Mesendoderm (in vitro differentiated cells): ENCODE data around the gene LDLRAD4.
A peak's percentile ranks its signal among the peaks of the same experiment; 100 is the strongest.

ENCODE experiments used
- DNase-seq: peaks from one replicate; pipeline ENCODE4 v3.0.0; 2013
- H2AK5ac ChIP-seq: 2 replicates; pipeline ENCODE4 v1.6.1; 2013; ENCODE audit warnings: low read length, inconsistent platforms
- H2BK120ac ChIP-seq: 2 replicates; pipeline ENCODE4 v1.6.1; 2013; ENCODE audit warnings: low read depth, mild to moderate bottlenecking, low read length, moderate library complexity, mixed read lengths
- H2BK15ac ChIP-seq: replicated peaks from 2 replicates; pipeline ENCODE4 v1.6.1; 2013; ENCODE audit warnings: low read depth, mild to moderate bottlenecking, moderate library complexity
- H2BK5ac ChIP-seq: 2 replicates; pipeline ENCODE4 v1.6.1; 2013; ENCODE audit warnings: low read length, inconsistent platforms
- H3K18ac ChIP-seq: 2 replicates; pipeline ENCODE4 v1.6.1; 2013; ENCODE audit warnings: mild to moderate bottlenecking, low read length, mixed read lengths
- H3K23ac ChIP-seq: one replicate; pipeline ENCODE4 v1.6.1; 2013; ENCODE audit warnings: low read length
- H3K27ac ChIP-seq: 2 replicates; pipeline ENCODE4 v1.5.1; 2013; ENCODE audit warnings: low read depth, mild to moderate bottlenecking, inconsistent platforms, low read length, moderate library complexity
- H3K27me3 ChIP-seq: 2 replicates; pipeline ENCODE4 v1.6.1; 2013; ENCODE audit warnings: low read length, control low read depth, mild to moderate bottlenecking, inconsistent platforms; ENCODE audit not compliant: insufficient read depth, poor library complexity
- H3K36me3 ChIP-seq: 2 replicates; pipeline ENCODE4 v1.6.1; 2013; ENCODE audit warnings: low read length, inconsistent platforms; ENCODE audit not compliant: control insufficient read depth, insufficient read depth
- H3K4ac ChIP-seq: one replicate; pipeline ENCODE4 v1.6.1; 2013; ENCODE audit warnings: low read depth, mild to moderate bottlenecking, low read length, moderate library complexity
- H3K4me1 ChIP-seq: 2 replicates; pipeline ENCODE4 v1.6.1; 2013; ENCODE audit warnings: low read depth, low read length, inconsistent platforms; ENCODE audit not compliant: control insufficient read depth
- H3K4me2 ChIP-seq: 2 replicates; pipeline ENCODE4 v1.6.1; 2013; ENCODE audit warnings: low read length
- H3K4me3 ChIP-seq: 2 replicates; pipeline ENCODE4 v1.5.1; 2013; ENCODE audit warnings: mild to moderate bottlenecking, low read length
- H3K56ac ChIP-seq: one replicate; pipeline ENCODE4 v1.6.1; 2013; ENCODE audit warnings: low read length
- H3K79me1 ChIP-seq: 2 replicates; pipeline ENCODE4 v1.6.1; 2013; ENCODE audit warnings: low read length, inconsistent platforms
- H3K79me2 ChIP-seq: 2 replicates; pipeline ENCODE4 v1.6.1; 2013; ENCODE audit warnings: mild to moderate bottlenecking, low read length; ENCODE audit not compliant: control insufficient read depth, insufficient read depth
- H3K9ac ChIP-seq: 2 replicates; pipeline ENCODE4 v1.6.1; 2013; ENCODE audit warnings: low read length, inconsistent platforms
- H4K5ac ChIP-seq: one replicate; pipeline ENCODE4 v1.6.1; 2013; ENCODE audit warnings: low read length
- H4K8ac ChIP-seq: one replicate; pipeline ENCODE4 v1.6.1; 2013; ENCODE audit warnings: low read depth, mild to moderate bottlenecking, control low read depth, low read length, moderate library complexity
- WGBS: extraction: QIAGEN DNeasy Blood & Tissue Kit; methylation state at CpG from one replicate; pipeline ENCODE4 v1.1.7; 2013; ENCODE audit warnings: low lambda C conversion rate, missing lambda C conversion rate; ENCODE audit not compliant: insufficient coverage; ENCODE audit errors: extremely low coverage; 5-methylcytosine and 5-hydroxymethylcytosine counted together

LDLRAD4 gene

DNA sequence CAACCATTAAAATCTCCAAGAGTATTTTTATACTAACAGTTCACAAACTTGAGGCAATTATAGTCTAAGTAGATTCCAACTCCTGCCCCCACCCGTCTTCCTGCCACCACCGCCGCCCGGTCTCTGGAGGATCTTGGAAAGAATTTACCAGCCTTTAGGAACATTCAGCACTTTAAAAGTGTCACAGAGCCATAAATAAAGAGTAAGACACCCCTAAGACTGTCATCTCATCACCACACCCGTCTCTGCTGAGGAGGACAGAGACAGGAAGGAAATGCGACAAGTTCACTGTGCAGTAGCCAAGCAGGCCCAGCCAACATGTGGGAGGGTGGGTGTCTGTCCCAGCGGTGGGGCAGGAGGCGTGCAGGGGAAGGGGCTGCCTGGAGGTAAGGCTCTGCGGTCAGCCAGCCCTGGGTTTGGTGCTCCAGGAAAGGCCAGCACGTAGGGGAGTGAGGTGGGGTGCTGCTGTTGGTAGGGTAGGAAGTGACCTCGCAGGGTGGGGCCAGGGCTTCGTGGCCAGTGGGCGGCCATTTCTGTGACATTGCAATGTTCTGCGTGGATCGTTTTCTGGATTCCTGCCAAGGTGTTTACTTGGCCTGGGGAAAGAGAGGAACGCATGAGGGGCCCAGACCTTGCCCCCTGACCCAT lies 396.2 kb downstream of the LDLRAD4 start:
- Histone ChIP-seq H3K4me1 (peaks cover 10% of the 10 kb centered on the region), H3K18ac (no peak overlapping the region), H3K4ac (no peak overlapping the region), H4K5ac (no peak overlapping the region), H3K9ac (no peak overlapping the region), H3K79me2 (no peaks in the 10 kb centered on the region), H3K79me1 (no peaks in the 10 kb centered on the region), H3K4me2 (no peak overlapping the region), H3K56ac (peak overlapping the region; percentile 56), H2BK120ac (no peak overlapping the region), H3K36me3 (no peaks in the 10 kb centered on the region), H4K8ac (no peak overlapping the region), H2AK5ac (no peak overlapping the region), H3K4me3 (no peak overlapping the region), H3K27me3 (no peaks in the 10 kb centered on the region), H3K23ac (no peak overlapping the region), H2BK15ac (no peak overlapping the region), H2BK5ac (no peak overlapping the region), H3K27ac (no peak overlapping the region)
- WGBS = no CpG with 5 or more reads among the region's 16 CpGs
- no peak for DNase-seq

DNA sequence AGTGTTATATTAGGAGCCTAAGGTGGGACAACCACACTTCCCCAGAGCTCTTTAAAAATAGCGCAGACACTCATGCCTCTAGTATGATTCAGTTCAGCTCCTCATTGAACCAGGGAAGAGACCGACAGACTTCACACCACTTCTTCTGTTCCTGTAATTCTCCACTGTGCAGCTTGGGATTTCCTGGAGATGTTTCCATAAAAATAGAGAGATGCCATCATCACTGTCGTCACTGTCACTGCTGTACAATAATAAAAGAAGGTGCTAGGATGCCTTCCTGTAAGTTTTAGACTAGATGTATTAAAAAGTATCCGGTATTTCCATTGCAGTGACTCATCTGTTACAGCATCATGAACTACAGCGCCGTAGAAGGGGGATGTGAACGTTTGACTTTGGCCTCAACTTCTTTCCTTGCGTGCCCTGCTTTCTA lies 396.9 kb downstream of the LDLRAD4 start:
- Histone ChIP-seq H3K27me3 (no peaks in the 10 kb centered on the region), H3K4me3 (no peak overlapping the region), H2BK5ac (no peak overlapping the region), H3K4me2 (no peak overlapping the region), H4K5ac (no peak overlapping the region), H2AK5ac (no peak overlapping the region), H3K18ac (no peak overlapping the region), H3K27ac (no peak overlapping the region), H4K8ac (no peak overlapping the region), H2BK120ac (no peak overlapping the region), H2BK15ac (no peak overlapping the region), H3K79me2 (no peaks in the 10 kb centered on the region), H3K4me1 (peaks cover 10% of the 10 kb centered on the region), H3K9ac (no peak overlapping the region), H3K79me1 (no peaks in the 10 kb centered on the region), H3K36me3 (no peaks in the 10 kb centered on the region), H3K4ac (no peak overlapping the region), H3K56ac (no peak overlapping the region), H3K23ac (no peak overlapping the region)
- no CpG with 5 or more reads among the region's 8 CpGs for WGBS
- no peak for DNase-seq

DNA sequence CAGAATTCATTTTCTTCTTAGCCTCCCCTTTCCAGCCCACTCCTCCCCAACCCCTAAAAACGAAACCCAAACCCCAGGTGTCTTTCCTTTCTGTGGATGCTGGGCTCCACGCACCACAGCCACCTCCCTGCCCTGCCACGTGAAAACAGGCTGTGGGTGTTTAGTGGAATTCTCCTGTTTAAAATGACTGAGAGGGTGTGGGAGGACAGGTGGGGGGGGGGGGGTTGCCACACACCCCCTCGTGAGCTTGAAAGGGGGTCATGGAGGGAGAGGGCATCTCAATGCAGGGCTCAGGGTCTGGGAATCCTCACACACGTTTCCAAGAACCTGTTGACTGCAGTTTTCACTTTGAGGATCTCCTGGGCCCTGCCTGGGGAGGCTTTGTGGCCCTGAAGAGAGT lies 397.5 kb downstream of the LDLRAD4 start:
- no peak for DNase-seq
- Histone ChIP-seq H4K8ac (no peak overlapping the region), H3K4ac (no peak overlapping the region), H2BK15ac (no peak overlapping the region), H3K4me3 (no peak overlapping the region), H3K23ac (no peak overlapping the region), H2BK120ac (no peak overlapping the region), H3K9ac (no peak overlapping the region), H3K79me1 (no peaks in the 10 kb centered on the region), H4K5ac (no peak overlapping the region), H3K4me2 (no peak overlapping the region), H3K4me1 (peaks cover 8% of the 10 kb centered on the region), H3K27ac (no peak overlapping the region), H3K36me3 (no peaks in the 10 kb centered on the region), H3K27me3 (no peaks in the 10 kb centered on the region), H2AK5ac (no peak overlapping the region), H3K79me2 (no peaks in the 10 kb centered on the region), H2BK5ac (no peak overlapping the region), H3K18ac (no peak overlapping the region), H3K56ac (no peak overlapping the region)
- no CpG with 5 or more reads among the region's 5 CpGs for WGBS

DNA sequence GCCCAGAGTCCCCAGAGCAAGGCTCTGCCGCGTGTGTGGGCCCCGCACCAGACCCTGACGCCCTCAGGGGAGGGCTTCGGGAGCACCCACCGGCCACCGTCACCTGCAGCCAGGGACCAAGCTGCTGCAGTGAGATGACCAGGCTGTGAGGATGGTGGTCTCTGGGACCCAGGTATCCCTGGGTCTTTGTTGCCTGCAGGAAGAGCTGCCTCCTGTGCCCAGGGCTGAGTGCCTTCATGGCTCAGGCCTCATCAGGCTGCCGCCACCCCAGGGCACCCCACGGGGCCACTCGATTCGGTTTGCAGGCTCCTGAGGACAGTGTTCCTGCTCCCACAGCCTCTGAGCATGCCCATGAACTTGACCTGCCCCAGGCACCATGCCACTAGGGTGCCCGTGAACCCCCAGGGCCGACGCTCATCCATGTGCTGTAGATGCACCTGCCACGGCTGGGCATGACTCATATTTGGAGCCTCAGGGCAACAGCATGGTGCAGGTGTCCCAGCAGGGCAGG lies 398.0 kb downstream of the LDLRAD4 start:
- H3K23ac ChIP-seq = no peak overlapping the region
- H2BK15ac ChIP-seq = no peak overlapping the region
- peaks cover 3% of the 10 kb centered on the region for H3K4me1 ChIP-seq
- no peak overlapping the region for H2BK5ac ChIP-seq
- H3K9ac ChIP-seq = no peak overlapping the region
- no peak overlapping the region for H4K5ac ChIP-seq
- H3K79me2 ChIP-seq = no peaks in the 10 kb centered on the region
- H3K4me3 ChIP-seq = no peak overlapping the region
- H3K79me1 ChIP-seq = no peaks in the 10 kb centered on the region
- no CpG with 5 or more reads among the region's 15 CpGs for WGBS
- no peak overlapping the region for H2BK120ac ChIP-seq
- no peak for DNase-seq
- no peak overlapping the region for H3K27ac ChIP-seq
- H2AK5ac ChIP-seq = no peak overlapping the region
- no peaks in the 10 kb centered on the region for H3K36me3 ChIP-seq
- H3K56ac ChIP-seq = no peak overlapping the region
- H3K27me3 ChIP-seq = no peaks in the 10 kb centered on the region
- no peak overlapping the region for H4K8ac ChIP-seq
- no peak overlapping the region for H3K4ac ChIP-seq
- H3K4me2 ChIP-seq = no peak overlapping the region
- H3K18ac ChIP-seq = no peak overlapping the region

DNA sequence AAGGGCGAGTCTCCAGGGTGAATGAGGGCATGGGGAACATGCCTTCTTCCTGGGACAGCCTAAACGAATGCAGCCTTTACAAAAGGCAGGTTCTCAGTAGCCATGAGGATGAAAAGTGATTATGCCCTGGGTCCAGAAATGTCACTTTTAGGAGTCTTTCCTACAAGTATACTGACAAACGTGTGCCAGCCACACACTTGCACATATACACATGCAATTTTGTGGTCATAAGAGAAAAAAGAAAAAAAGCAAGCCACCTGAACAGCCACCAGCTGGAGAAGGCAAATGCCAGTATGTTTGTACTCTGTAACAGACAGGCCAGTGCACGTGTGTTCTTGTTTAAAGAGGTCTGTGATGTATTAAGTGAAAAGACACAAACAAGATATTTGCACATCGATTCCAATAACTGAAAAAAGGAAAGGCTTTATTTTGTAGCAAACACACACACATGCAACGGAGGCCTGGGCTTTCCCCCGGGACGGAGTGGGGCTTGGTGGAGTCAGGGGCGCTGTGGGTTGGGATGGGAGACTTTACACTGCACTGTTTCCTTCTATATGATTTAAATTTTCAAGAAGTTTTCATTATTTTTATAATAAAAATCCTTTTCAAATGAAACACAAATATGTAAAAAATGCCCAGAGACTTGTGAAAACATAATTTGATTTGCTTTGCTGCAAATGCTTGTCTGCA lies 399.4 kb downstream of the LDLRAD4 start:
- Histone ChIP-seq H3K4me1 (no peaks in the 10 kb centered on the region), H4K8ac (no peak overlapping the region), H3K27ac (no peak overlapping the region), H2AK5ac (no peak overlapping the region), H3K18ac (no peak overlapping the region), H3K4ac (no peak overlapping the region), H3K79me1 (no peaks in the 10 kb centered on the region), H3K36me3 (no peaks in the 10 kb centered on the region), H3K27me3 (no peaks in the 10 kb centered on the region), H2BK120ac (no peak overlapping the region), H4K5ac (no peak overlapping the region), H3K79me2 (no peaks in the 10 kb centered on the region), H2BK5ac (no peak overlapping the region), H3K4me2 (no peak overlapping the region), H3K4me3 (no peak overlapping the region), H3K56ac (no peak overlapping the region), H3K9ac (no peak overlapping the region), H3K23ac (no peak overlapping the region), H2BK15ac (no peak overlapping the region)
- WGBS = no CpG with 5 or more reads among the region's 9 CpGs
- no peak for DNase-seq
